HCT116 (cell line): ENCODE results near the gene SPTSSA.

Source experiments
- CTCF ChIP-seq, 3 experiments: fragments of 200-600 bp in 1 of 3; sonication (generic) in 1 of 3; IDR thresholded peaks in 2 of 3; conservative IDR thresholded peaks in 1 of 3; 2 replicates each; pipeline ENCODE4 v1.5.1; 2012 to 2017; ENCODE audit warnings: low read depth in 2 of 3, low read length in 2 of 3, antibody characterized with exemption in 1 of 3, borderline replicate concordance in 1 of 3, control low read depth in 1 of 3, mild to moderate bottlenecking in 1 of 3, mixed read lengths in 1 of 3, mixed run types in 1 of 3, moderate library complexity in 1 of 3; ENCODE audit not compliant: insufficient read depth in 1 of 3
- ELF1 ChIP-seq: IDR thresholded peaks from 2 replicates; pipeline ENCODE4 v1.6.1; 2012; ENCODE audit warnings: low read depth, borderline replicate concordance
- EZH2 ChIP-seq: fragments of 200-600 bp; sonication (generic); IDR thresholded peaks from 2 replicates; pipeline ENCODE4 v1.6.1; 2017; ENCODE audit warnings: antibody characterized with exemption, mixed run types
- JUND ChIP-seq: IDR thresholded peaks from 2 replicates; pipeline ENCODE4 v1.6.1; 2012
- POLR2A ChIP-seq: IDR thresholded peaks from 2 replicates; pipeline ENCODE4 v1.7.0; 2011; ENCODE audit warnings: borderline replicate concordance; ENCODE audit not compliant: insufficient read depth, insufficient read length; ENCODE audit errors: extremely low read depth
- YY1 ChIP-seq: IDR thresholded peaks from 2 replicates; pipeline ENCODE4 v1.6.1; 2011; ENCODE audit warnings: low read length, low read depth, moderate library complexity, mild to moderate bottlenecking; ENCODE audit not compliant: insufficient replicate concordance; ENCODE audit errors: extremely low read depth

GRCh38 chr14:34449819-34450541, 12.1 kb downstream of the SPTSSA start:
- TF ChIP-seq CTCF (IDR thresholded peaks at IDR 0.05 in 2 of 3, conservative IDR thresholded peaks at IDR 0.05 in 1 of 3; ENCODE audit: borderline replicate concordance in 1 of 3, insufficient read depth in 1 of 3, low read depth in 2 of 3, low read length in 2 of 3) (no peak), YY1 (no peak), ELF1 (no peak), JUND (no peak), POLR2A (no peak), EZH2 (no peak)
